A549 treated with RU486 at 1 μM for 4 hours (cell line): Measurements from ENCODE around the gene ZNF665. TPM values are rescaled to one million over a fixed set of nuclear protein-coding genes. Genes with fewer than 3 reads are reported as not detected.

ENCODE experiments used
- total RNA-seq: library from RNA; stranded (reverse); fragments of 200-300 nt; extraction: Qiagen RNA extraction; gene quantifications from 5 replicates; pipeline ENCODE4 v1.2.3, GENCODE V29; 2022; ENCODE audit warnings: low read depth

ZNF665 gene
- total RNA-seq = not detected in 5 replicates

GRCh38 chr19:53192771-53193534 lies at the start of gene ZNF665:
ZNF665 (minus strand) TSS chr19:53193358; CDS start chr19:53182898, 10,460 bp downstream.

DNA sequence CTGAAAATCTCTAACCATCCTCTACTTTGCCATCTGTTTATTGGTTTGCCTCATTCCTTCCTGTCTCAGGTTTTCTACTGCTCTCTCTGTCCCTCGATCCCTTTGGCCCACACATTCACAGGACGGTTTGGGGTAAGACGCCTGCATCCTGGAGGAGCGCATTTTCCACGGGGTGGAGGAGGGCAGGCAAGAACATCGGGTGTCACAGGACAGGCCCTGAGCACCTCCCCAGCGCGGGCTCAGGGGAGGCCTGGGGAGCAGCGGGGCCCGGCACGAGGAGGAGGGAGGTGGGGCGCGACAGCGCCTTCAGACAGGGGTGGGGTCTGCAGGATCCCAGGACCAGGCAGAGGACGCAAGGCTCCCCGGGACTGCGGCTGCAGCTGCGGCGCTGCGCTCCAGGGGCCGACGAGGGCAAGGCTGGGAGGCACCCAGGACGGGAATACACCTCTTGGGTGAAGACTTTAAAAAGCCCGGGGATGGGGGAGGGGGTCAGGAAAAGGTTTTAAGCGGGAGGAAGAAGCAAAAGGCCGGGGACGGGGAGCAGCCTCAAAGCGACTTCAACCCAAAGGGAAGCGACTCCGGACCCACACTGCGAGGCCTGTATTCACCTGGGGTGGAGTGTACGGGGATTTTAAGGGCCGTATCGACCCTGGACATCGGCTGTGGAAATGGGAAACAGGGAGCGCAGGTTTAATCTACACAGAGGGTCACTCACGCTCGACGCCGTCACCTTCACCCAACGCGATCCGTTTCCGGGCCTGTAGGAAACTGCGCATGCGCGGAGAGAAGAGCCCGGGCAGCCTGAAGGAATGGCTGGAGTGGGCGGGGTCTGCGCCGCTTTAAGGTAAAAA lies 60.8 kb downstream of the ZNF665 start, which contains the start of gene ZNF415:
TSS of gene ZNF415 (minus strand) at position 770 of the 851 bp plus-strand sequence. CDS start 10,234 bp downstream, outside the sequence.

Other genes starting within 250 kb of the ZNF665 start
- 0.17 to 0.20 TPM in 2 of 5 replicates, not detected in the others for gene ZNF816, start 230.5 kb downstream of the ZNF665 start, total RNA-seq
- gene ERVV-1, start 179.4 kb downstream of the ZNF665 start, total RNA-seq = not detected in 5 replicates
- not detected in 5 replicates for gene ERVV-2, start 148.6 kb downstream of the ZNF665 start, total RNA-seq
- gene ZNF160, start 89.9 kb downstream of the ZNF665 start, total RNA-seq = 5.7 to 9.0 TPM (median 7.9 TPM) in 5 replicates
- gene ZNF415, start 60.4 kb downstream of the ZNF665 start, total RNA-seq = not detected in 5 replicates
- not detected in 5 replicates for gene ZNF347, start 34.3 kb downstream of the ZNF665 start, total RNA-seq
- not detected in 5 replicates for gene ZNF677, start 61.5 kb upstream of the ZNF665 start, total RNA-seq
- gene VN1R2, start 64.9 kb upstream of the ZNF665 start, total RNA-seq = not detected in 5 replicates
- not detected in 5 replicates for gene VN1R4, start 74.4 kb upstream of the ZNF665 start, total RNA-seq
- gene ZNF845, start 140.4 kb upstream of the ZNF665 start, total RNA-seq = 1.5 to 4.4 TPM (median 3.7 TPM) in 5 replicates
- 0.31 to 0.42 TPM (median 0.39 TPM) in 5 replicates for gene ZNF525, start 172.3 kb upstream of the ZNF665 start, total RNA-seq
- 2.1 to 5.3 TPM (median 3.8 TPM) in 5 replicates for gene ZNF765, start 201.8 kb upstream of the ZNF665 start, total RNA-seq
- 7.6 to 8.1 TPM (median 7.7 TPM) in 5 replicates for gene ZNF761, start 238.6 kb upstream of the ZNF665 start, total RNA-seq